Measurements from ENCODE around the gene IARS1.

GRCh38 chr9:92315456-92315855 lies 22.0 kb upstream of the IARS1 start:
- TF ChIP-seq CHD7 (IDR thresholded peaks at IDR 0.05; ENCODE audit: insufficient replicate concordance, low read length) (no peak), CTCF (IDR thresholded peaks at IDR 0.05; ENCODE audit: control extremely low read depth in 1 of 3, insufficient read depth in 1 of 3, low read depth in 1 of 3, low read length in 3 of 3) (no peak), SP1 (IDR thresholded peaks at IDR 0.05; ENCODE audit: low read depth, low read length) (no peak), EZH2 (IDR thresholded peaks at IDR 0.05; ENCODE audit: low read depth, low read length, severe bottlenecking) (no peak), TEAD4 (IDR thresholded peaks at IDR 0.05; ENCODE audit: low read depth, low read length) (no peak), YY1 (IDR thresholded peaks at IDR 0.05; ENCODE audit: low read depth, low read length) (no peak), CHD2 (IDR thresholded peaks at IDR 0.05; ENCODE audit: low read length) (no peak), RBBP5 (IDR thresholded peaks at IDR 0.05; ENCODE audit: borderline replicate concordance, low read depth, low read length) (no peak), EP300 (IDR thresholded peaks at IDR 0.05; ENCODE audit: borderline replicate concordance in 1 of 2, low read depth in 2 of 2, low read length in 2 of 2) (no peak), TAF1 (IDR thresholded peaks at IDR 0.05; ENCODE audit: low read depth, low read length) (no peak), GABPA (IDR thresholded peaks at IDR 0.05; ENCODE audit: borderline replicate concordance, insufficient read depth, low read length) (no peak), RNF2 (IDR thresholded peaks at IDR 0.05; ENCODE audit: borderline replicate concordance, low read depth, low read length, missing control alignments, poor library complexity, severe bottlenecking) (no peak)
